Effector CD4-positive, alpha-beta T cell (primary cell): ENCODE measurements around the gene RNF168.
"Not testable (repeated sequence)": the region's sequence is repeated elsewhere in the genome, so short reads cannot be mapped to it uniquely, and the experiment has no call there.

Source experiments
- DNase-seq: peaks from one replicate; pipeline ENCODE4 v3.0.0-alpha.2; 2020

RNF168 gene

GRCh38 chr3:196514913-196515621 lies 11.5 kb upstream of the RNF168 start, which contains the start of gene SMCO1:
Gene SMCO1, minus strand, starts transcription at chr3:196515346. Its CDS starts 137 bp downstream, at chr3:196515209.
- no peak for DNase-seq

GRCh38 chr3:196514350-196514716 lies 10.8 kb upstream of the RNF168 start:
- DNase-seq: no peak

GRCh38 chr3:196513697-196514349 lies 10.3 kb upstream of the RNF168 start:
- no peak for DNase-seq

GRCh38 chr3:196511646-196512425 lies 8.3 kb upstream of the RNF168 start:
- DNase-seq: not testable (repeated sequence)

GRCh38 chr3:196511108-196511507 lies 7.5 kb upstream of the RNF168 start:
- not testable (repeated sequence) for DNase-seq

GRCh38 chr3:196506687-196507086 lies 3.1 kb upstream of the RNF168 start:
- no peak for DNase-seq

- DNase-seq: no peak
These were observed 988 bp upstream of the RNF168 start for GRCh38 chr3:196504556-196504955.

- DNase-seq: not testable (repeated sequence)
These were observed 470 bp upstream of the RNF168 start for GRCh38 chr3:196504077-196504398.

GRCh38 chr3:196502775-196503195 lies 783 bp downstream of the RNF168 start:
- peak; percentile 53 for DNase-seq

GRCh38 chr3:196501316-196502044 lies 2.1 kb downstream of the RNF168 start:
- no peak for DNase-seq

- DNase-seq: no peak
These were observed 3.6 kb downstream of the RNF168 start for GRCh38 chr3:196499807-196500524.

- no peak for DNase-seq
These were observed 4.5 kb downstream of the RNF168 start for GRCh38 chr3:196499061-196499460.

- no peak for DNase-seq
These were observed 5.3 kb downstream of the RNF168 start for GRCh38 chr3:196498297-196498696.

GRCh38 chr3:196496183-196496582 lies 7.4 kb downstream of the RNF168 start:
- DNase-seq: no peak

GRCh38 chr3:196493292-196493691 lies 10.3 kb downstream of the RNF168 start:
- no peak for DNase-seq

GRCh38 chr3:196492080-196492479 lies 11.5 kb downstream of the RNF168 start:
- DNase-seq: no peak

- DNase-seq: no peak
These were observed 13.8 kb downstream of the RNF168 start for GRCh38 chr3:196489747-196490146.

- DNase-seq: no peak
These were observed 17.3 kb downstream of the RNF168 start for GRCh38 chr3:196486263-196486662.

GRCh38 chr3:196477678-196478077 lies 25.9 kb downstream of the RNF168 start:
- DNase-seq: no peak

GRCh38 chr3:196472286-196472685 lies 31.3 kb downstream of the RNF168 start:
- DNase-seq: no peak

- DNase-seq: no peak
These were observed 32.0 kb downstream of the RNF168 start for GRCh38 chr3:196471551-196471950.

- DNase-seq: not testable (repeated sequence)
These were observed 33.4 kb downstream of the RNF168 start for GRCh38 chr3:196470182-196470581.
